ENCODE measurements around the gene PIGB.
"Not testable (repeated sequence)": the region's sequence is repeated elsewhere in the genome, so short reads cannot be mapped to it uniquely, and the experiment has no call there.

PIGB gene

DNA sequence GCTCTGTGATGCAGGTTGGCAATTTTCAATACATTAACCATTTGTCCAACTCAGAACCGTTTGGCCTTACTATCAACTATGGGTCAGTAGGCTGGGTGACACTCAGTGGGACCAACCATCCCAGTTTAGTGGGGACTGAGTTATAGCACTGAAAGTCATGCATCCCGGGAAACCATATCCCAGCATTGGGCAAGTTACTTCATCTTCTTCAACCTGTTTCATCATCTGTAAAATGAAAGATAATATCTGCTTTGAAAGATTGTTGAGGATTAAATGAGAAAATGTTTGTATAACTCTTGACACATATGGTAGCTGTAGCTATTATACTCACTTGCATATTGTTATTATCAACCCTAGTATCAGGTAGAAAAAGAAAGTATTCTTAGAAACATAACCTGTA lies 41.3 kb upstream of the PIGB start:
- no peaks in the 10 kb centered on the region for H3K9me3 ChIP-seq (ENCODE audit: control insufficient read depth, low read length)
- H3K27me3 ChIP-seq (ENCODE audit: control insufficient read depth, insufficient read depth, low read length) = no peaks in the 10 kb centered on the region
- H3K27ac ChIP-seq = no peak overlapping the region
- TF ChIP-seq, protein P1, sequence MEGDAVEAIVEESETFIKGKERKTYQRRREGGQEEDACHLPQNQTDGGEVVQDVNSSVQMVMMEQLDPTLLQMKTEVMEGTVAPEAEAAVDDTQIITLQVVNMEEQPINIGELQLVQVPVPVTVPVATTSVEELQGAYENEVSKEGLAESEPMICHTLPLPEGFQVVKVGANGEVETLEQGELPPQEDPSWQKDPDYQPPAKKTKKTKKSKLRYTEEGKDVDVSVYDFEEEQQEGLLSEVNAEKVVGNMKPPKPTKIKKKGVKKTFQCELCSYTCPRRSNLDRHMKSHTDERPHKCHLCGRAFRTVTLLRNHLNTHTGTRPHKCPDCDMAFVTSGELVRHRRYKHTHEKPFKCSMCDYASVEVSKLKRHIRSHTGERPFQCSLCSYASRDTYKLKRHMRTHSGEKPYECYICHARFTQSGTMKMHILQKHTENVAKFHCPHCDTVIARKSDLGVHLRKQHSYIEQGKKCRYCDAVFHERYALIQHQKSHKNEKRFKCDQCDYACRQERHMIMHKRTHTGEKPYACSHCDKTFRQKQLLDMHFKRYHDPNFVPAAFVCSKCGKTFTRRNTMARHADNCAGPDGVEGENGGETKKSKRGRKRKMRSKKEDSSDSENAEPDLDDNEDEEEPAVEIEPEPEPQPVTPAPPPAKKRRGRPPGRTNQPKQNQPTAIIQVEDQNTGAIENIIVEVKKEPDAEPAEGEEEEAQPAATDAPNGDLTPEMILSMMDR (IDR thresholded peaks at IDR 0.05) = no peak
- no peaks in the 10 kb centered on the region for H3K4me1 ChIP-seq
- H3K4me2 ChIP-seq (ENCODE audit: low read length) = no peak overlapping the region
- H3K79me2 ChIP-seq = no peaks in the 10 kb centered on the region
- H3K9ac ChIP-seq = no peak overlapping the region
- no peak overlapping the region for H3K4me3 ChIP-seq (ENCODE audit: low read depth, low read length)
- no peaks in the 10 kb centered on the region for H3K36me3 ChIP-seq (ENCODE audit: control insufficient read depth, insufficient read depth, low read length)
- no peak overlapping the region for H2AFZ ChIP-seq

DNA sequence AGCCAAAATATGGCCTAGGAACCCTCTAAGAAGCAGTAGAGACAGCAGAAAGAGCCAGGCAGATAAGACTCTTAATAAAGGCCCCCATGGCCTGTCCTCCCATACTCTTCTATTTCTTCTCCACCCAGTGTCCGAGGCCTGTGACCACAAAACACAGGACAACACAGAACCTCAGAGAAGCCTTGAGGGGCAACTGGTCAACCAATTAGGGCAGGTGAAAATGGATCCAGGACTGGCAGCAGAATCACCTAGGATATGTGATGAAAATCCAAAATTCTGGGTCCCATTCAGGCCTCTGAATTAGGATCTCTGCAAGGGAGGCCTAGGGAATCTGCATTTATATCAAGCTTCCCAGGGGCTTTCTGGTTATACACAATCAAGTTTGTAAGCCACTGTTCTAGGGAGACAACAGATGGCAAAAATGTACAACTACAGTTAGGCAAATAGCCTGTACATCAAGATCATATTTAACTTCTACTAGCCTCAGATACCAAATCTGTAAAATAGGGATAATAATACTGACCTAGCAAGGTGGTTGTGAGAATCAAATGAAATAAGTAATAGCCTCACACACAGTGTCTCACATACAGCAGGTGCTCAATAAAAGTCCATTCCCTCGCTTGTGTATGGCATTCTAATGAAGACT lies 39.8 kb upstream of the PIGB start:
- Histone ChIP-seq H3K9me3 (ENCODE audit: control insufficient read depth, low read length) (no peaks in the 10 kb centered on the region), H2AFZ (no peak overlapping the region), H3K27ac (no peak overlapping the region), H3K36me3 (ENCODE audit: control insufficient read depth, insufficient read depth, low read length) (no peaks in the 10 kb centered on the region), H3K4me3 (ENCODE audit: low read depth, low read length) (no peak overlapping the region), H3K9ac (no peak overlapping the region), H3K27me3 (ENCODE audit: control insufficient read depth, insufficient read depth, low read length) (no peaks in the 10 kb centered on the region), H3K79me2 (no peaks in the 10 kb centered on the region), H3K4me1 (no peaks in the 10 kb centered on the region), H3K4me2 (ENCODE audit: low read length) (no peak overlapping the region)
- TF ChIP-seq, protein P1 (IDR thresholded peaks at IDR 0.05) = no peak

DNA sequence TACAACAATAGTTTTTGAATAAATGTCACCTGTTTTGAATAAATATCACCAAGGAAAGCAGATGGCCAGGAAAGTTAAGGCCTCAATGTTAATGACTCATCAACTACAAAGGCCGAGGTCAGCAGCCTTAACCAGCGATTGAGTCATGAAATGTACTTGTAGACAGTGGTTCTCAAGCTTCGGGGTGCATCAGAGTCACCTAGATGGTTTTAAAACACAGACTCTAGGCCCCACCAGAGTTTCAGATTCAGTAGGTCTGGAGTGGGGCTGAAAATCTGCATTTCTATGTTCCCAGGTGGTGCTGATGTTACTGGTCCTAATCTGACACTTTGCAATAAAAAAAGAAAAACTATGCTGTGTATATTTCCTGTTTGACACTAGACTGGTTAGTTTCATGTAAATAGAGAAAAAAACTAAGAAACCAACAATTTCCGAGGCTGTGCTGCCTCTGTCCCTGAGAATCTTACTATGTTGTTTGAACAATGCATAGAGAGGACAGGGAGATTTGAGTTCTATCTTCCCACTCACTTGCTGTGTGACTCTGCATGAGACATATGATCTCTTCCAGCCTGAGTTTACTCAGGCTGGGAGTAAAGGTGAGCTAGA lies 39.2 kb upstream of the PIGB start:
- H3K36me3 ChIP-seq (ENCODE audit: control insufficient read depth, insufficient read depth, low read length) = no peaks in the 10 kb centered on the region
- no peaks in the 10 kb centered on the region for H3K27me3 ChIP-seq (ENCODE audit: control insufficient read depth, insufficient read depth, low read length)
- H3K79me2 ChIP-seq = no peaks in the 10 kb centered on the region
- TF ChIP-seq, protein P1 (IDR thresholded peaks at IDR 0.05) = no peak
- H3K4me3 ChIP-seq (ENCODE audit: low read depth, low read length) = no peak overlapping the region
- H3K9me3 ChIP-seq (ENCODE audit: control insufficient read depth, low read length) = no peaks in the 10 kb centered on the region
- no peak overlapping the region for H3K9ac ChIP-seq
- no peaks in the 10 kb centered on the region for H3K4me1 ChIP-seq
- no peak overlapping the region for H3K27ac ChIP-seq
- H2AFZ ChIP-seq = no peak overlapping the region
- H3K4me2 ChIP-seq (ENCODE audit: low read length) = no peak overlapping the region

DNA sequence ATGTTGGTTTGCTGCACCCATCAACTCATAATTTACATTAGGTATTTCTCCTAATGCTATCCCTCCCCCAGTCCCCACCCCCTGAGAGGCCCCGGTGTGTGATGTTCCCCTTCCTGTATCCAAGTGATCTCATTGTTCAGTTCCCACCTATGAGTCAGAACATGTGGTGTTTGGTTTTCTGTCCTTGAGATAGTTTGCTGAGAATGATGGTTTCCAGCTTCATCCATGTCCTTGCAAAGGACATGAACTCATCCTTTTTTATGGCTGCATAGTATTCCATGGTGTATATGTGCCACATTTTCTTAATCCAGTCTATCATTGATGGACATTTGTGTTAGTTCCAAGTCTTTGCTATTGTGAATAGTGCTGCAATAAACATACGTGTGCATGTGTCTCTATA lies 38.4 kb upstream of the PIGB start:
- H3K9me3 ChIP-seq (ENCODE audit: control insufficient read depth, low read length); H3K27me3 ChIP-seq (ENCODE audit: control insufficient read depth, insufficient read depth, low read length); H2AFZ ChIP-seq; H3K4me2 ChIP-seq (ENCODE audit: low read length); H3K36me3 ChIP-seq (ENCODE audit: control insufficient read depth, insufficient read depth, low read length); H3K79me2 ChIP-seq; H3K4me3 ChIP-seq (ENCODE audit: low read depth, low read length); H3K4me1 ChIP-seq; H3K27ac ChIP-seq; H3K9ac ChIP-seq: not testable (repeated sequence)

DNA sequence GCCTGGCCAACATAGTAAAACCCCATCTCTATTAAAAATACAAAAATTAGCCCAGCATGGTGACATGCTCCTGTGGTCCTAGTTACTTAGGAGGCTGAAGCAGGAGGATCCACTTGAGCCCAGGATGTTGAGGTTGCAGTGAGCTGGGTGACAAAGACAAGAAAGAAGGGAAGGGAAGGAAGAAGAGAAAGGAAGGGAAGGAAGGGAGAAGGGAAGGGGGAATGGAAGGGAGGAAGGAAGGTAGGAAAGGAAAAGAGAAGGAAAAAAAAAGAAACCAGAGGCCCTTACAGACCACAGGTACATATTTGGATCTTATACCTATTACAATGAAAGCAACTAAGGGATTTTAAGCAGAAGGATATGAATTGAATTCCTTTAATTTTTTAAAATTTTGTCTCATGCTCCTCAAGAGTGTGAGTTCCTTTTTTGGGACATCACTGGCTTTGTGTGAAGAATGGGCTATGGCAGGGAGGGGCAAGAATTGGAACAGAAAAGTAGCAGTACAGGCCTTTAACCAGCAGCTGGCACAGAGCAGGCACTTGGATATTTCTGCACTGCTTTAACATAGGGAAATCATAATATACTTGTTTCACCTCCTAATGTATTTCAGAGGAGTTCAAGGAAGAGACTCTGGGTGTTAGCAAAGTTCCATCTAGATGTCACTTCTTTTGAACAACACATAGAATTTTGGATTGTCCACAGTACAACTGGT lies 37.3 kb upstream of the PIGB start:
- H3K4me2 ChIP-seq (ENCODE audit: low read length) = no peak overlapping the region
- no peak overlapping the region for H2AFZ ChIP-seq
- H3K27me3 ChIP-seq (ENCODE audit: control insufficient read depth, insufficient read depth, low read length) = no peaks in the 10 kb centered on the region
- no peaks in the 10 kb centered on the region for H3K36me3 ChIP-seq (ENCODE audit: control insufficient read depth, insufficient read depth, low read length)
- H3K79me2 ChIP-seq = no peaks in the 10 kb centered on the region
- no peaks in the 10 kb centered on the region for H3K9me3 ChIP-seq (ENCODE audit: control insufficient read depth, low read length)
- H3K27ac ChIP-seq = no peak overlapping the region
- no peak overlapping the region for H3K9ac ChIP-seq
- H3K4me1 ChIP-seq = no peaks in the 10 kb centered on the region
- TF ChIP-seq, protein P1 (IDR thresholded peaks at IDR 0.05) = no peak
- no peak overlapping the region for H3K4me3 ChIP-seq (ENCODE audit: low read depth, low read length)

Measured in parathyroid adenoma (tissue), 2 donors.